ENCODE measurements around the gene FHOD1.

Gene FHOD1

DNA sequence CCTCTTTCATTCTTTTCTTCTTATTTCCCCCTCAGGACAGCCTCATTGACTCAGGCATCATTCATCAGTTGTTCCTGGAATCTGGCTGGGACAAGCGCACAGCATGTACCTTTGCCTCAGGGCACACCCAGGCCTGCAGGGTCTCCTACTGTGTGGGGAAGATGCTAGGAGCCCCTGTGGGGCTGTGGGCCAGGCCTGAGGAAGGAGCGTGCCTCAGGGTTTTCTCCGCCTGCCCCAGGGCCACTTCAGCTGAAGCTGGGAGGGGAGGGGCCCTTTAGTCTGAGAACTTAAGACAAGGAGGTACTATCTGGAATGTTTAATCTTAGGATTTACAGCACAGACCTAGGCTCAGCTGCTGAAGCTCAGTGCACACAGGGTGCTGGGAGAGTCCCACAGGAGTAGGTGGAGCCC is 40.4 kb downstream of the FHOD1 start:
- DNase-seq: no peak

GRCh38 chr16:67206129-67206837 is 41.0 kb downstream of the FHOD1 start:
- no peak for DNase-seq

DNA sequence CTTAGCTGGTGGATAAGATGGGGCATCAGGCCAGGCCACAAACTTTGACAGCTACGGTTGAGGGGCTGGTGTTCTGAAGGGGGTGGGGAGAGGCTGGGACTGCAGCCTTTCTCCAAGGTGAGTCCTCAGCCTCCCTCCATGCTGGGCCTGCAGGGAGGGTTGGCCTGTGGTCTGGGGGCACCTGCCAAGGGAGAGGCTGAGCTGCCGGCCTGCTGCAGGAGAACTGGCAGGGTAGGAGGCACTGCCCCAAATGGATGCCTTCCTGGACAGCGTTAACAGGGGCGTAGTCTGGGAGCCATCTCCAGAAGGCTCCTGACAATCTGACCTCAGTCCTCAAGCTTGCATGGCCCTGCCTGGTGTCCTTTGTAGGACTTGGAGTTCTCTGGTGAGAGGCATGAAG is 43.2 kb downstream of the FHOD1 start:
- no peak for DNase-seq

GRCh38 chr16:67202956-67203493 is 44.3 kb downstream of the FHOD1 start:
- DNase-seq: no peak

DNA sequence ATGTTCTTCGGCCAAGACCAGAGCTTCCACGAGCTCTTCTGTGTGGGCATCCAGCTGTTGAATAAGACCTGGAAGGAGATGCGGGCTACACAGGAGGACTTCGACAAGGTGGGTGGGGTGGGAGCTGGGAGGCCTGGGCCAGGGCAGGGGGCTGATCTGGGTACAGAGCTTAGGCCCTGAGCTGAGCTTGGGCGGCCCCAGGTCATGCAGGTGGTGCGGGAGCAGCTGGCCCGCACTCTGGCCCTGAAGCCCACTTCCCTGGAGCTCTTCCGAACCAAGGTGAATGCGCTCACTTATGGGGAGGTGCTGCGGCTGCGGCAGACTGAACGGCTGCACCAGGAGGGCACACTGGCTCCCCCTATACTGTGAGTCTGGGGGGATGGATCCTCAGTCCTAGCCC is 44.9 kb downstream of the FHOD1 start:
- no peak for DNase-seq

DNA sequence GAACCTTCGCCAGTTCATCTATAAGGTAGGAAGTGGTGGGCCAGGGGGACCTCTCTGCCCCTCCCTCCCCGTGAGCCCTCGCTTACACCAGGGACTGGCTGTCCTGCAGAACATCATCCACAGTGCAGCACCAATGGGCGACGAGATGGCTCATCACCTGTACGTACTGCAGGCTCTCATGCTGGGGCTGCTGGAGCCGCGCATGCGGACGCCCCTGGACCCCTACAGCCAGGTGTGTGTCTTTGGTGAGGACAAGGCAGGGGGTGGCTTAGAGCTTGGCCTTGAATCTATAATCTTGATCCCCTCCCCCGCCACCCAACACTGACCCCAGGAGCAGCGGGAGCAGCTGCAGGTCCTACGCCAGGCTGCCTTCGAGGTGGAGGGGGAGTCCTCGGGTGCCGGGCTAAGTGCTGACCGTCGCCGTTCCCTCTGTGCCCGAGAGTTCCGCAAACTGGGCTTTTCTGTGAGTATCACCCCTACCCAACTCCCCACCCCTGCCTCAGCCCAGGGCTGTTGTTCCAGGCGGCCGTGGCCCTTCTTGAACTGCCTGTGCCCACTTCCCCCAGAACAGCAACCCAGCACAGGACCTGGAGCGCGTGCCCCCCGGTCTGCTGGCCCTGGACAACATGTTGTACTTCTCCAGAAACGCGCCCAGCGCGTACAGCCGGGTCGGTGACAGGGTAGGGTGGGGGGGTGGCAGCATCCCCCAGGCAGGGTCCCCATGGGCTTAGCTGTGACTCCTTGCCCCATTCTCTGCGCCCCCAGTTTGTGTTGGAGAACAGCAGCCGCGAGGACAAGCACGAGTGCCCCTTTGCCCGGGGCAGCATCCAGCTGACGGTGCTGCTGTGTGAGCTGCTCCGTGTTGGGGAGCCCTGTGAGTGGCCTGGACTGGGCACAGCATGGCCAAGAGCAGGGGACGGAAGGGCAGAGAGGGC is 45.6 kb downstream of the FHOD1 start:
- no peak for DNase-seq

GRCh38 chr16:67200491-67200890 is 46.8 kb downstream of the FHOD1 start:
- DNase-seq: no peak

GRCh38 chr16:67199808-67200198 is 47.5 kb downstream of the FHOD1 start:
- DNase-seq: no peak

DNA sequence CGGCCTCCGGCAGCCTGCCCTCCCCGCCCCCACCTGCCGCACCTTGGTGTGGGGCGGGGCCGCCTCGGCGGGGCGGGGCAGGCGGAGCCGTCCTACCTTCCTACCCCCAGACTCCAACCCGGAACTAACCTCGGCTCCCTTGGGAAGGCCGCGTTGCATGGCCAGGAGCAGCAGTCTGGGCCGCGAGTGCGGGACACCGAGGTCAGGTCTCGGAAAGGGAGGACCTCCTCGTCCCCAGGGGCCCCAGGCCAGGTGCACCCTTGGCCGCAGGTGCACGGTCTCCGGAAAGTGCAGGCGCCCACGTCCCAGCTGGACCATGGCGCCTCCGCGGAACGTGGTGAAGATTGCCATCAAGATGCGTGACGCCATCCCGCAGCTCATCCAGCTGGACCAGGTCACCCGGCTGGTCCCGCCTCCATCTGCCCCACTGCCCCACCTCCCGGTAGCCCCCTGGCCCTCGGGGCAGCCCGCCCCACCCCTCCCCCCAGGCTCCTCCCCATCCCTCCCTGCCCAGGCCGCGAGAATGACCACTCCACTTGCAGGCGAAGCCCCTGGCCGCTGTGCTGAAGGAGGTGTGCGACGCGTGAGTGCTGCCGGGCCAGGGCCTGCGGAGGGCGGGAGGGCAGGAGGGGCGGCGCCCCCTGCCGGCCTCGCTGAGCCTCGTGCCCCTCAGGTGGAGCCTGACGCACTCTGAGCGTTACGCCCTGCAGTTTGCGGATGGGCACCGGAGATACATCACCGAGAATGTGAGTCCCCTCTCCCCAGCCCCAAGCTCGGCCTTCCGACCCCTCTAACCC is 48.1 kb downstream of the FHOD1 start, which contains the start of gene ELMO3:
Gene ELMO3 (plus strand): TSS at position 121 of the 797 bp plus-strand sequence. CDS start 196 bp downstream, at position 317.
- no peak for DNase-seq

DNA sequence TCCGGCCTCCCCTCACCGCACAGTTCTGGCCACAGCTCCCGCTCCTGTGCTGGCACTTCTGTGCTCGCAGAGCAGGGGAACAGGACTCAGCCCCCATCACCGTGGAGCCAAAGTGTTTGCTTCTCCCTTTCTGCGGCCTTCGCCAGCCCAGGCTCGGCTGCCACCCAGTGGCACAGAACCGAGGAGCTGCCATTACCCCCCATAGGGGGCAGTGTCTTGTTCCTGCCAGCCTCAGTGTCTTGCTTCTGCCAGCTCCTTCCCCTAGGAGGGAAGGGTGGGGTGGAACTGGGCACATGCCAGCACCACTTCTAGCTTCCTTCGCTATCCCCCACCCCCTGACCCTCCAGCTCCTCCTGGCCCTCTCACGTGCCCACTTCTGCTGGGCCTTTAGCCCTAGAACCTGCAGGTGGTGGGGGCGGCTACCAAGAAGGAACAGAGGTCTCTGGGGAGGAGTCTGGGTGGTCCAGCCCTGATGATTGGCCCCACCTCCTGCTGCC is 49.0 kb downstream of the FHOD1 start:
- DNase-seq: peak in 1 of 2 experiments; percentile 53

DNA sequence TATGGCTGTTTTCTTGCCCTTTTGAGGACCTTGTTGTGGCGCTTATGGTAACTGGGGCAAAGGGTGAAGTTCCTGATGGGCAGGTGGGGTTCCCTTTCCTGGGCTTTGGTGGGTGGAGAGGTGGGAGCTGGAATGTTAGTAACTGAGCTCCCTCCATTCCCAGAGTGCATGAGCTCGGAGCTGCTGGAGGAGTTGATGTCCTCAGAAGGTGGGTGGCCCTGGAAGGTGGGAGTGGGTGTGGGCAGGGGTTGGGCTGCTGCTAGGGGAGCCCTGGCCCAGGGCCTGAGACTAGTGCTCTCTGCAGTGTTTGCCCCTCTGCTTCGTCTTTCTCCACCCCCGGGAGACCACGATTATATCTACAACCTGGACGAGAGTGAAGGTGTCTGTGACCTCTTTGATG is 49.6 kb downstream of the FHOD1 start:
- no peak for DNase-seq

- DNase-seq: no peak
Measured at GRCh38 chr16:67196881-67197280, 50.4 kb downstream of the FHOD1 start.

GRCh38 chr16:67195676-67196075 is 51.6 kb downstream of the FHOD1 start:
- DNase-seq: no peak

DNA sequence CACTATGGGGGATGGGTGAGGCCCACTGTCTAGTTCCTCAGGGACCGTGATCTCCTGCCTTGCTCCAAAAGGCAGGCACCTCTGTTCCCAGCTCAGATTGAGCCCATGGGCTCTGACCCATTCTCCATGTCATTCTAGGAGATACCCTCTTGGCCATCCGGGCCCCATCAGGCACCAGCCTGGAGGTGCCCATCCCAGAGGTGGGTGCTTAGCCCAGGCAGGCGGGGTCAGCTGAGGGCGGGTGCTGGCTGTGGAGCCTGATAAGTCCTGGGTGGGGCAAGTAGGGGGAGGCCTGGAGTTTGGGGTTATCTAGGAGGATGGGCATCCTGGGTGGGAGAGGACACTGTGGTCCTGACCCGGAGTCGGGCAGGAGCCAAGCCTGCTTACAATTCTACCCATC is 53.0 kb downstream of the FHOD1 start:
- no peak for DNase-seq

GRCh38 chr16:67193536-67193935 is 53.7 kb downstream of the FHOD1 start:
- DNase-seq: no peak

DNA sequence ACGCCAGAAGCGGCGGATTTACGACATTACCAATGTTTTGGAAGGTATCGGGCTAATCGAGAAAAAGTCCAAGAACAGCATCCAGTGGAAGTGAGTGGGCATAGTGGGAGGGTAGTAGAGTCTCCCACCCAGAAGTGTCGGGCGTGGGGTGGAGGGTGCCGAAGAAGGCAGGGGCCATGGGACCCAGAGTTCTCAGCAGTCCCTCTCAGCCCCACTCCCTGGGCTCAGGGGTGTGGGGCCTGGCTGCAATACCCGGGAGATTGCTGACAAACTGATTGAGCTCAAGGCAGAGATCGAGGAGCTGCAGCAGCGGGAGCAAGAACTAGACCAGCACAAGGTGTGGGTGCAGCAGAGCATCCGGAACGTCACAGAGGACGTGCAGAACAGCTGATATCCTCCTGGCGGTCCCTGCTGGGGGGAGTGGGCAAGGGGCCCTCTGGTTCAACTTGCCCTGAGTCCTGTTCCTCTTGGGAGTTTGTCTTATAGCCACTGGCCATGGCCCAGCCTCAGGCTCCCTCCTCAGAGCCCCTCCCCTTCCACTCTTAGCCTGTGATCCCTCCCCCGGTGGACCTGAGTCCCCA is 54.4 kb downstream of the FHOD1 start:
- DNase-seq: no peak

DNA sequence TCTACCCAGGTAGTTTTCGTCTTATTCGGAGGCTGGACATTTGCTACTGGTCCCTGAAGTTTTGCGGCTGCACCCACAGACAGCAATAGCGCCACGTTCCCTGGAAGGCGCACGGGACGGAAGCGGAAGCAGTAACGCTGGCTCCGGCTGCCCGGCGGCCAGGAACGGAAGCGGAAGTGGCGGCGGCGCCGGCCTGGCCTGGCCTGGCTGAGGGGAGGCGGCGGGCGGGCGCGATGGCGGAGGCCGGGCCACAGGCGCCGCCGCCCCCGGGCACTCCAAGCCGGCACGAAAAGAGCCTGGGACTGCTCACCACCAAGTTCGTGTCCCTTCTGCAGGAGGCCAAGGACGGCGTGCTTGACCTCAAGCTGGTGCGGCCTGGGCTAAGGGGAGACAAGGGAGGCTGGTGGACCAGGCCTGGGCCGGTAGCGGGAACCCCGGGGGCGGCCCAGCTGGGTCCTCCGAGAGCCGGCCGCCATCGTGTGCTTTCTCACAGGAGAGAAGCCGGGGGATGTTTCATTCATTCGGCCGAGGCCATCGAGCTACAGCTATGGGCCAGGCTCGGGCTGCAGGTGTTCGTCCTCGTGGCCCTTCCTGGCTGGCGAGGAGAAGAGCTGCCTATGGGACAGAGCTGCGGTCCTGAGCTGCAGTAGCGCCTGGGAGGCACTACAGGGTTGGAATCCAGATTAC is 55.1 kb downstream of the FHOD1 start, which contains the start of gene E2F4:
Gene E2F4 (plus strand): TSS at position 161 of the 687 bp plus-strand sequence. CDS start 73 bp downstream, at position 234.
- peak; percentile 83 to 89 for DNase-seq

- DNase-seq: no peak
Measured at GRCh38 chr16:67191411-67191994, 55.8 kb downstream of the FHOD1 start.

GRCh38 chr16:67190448-67191399 is 56.6 kb downstream of the FHOD1 start:
- DNase-seq: no peak

DNA sequence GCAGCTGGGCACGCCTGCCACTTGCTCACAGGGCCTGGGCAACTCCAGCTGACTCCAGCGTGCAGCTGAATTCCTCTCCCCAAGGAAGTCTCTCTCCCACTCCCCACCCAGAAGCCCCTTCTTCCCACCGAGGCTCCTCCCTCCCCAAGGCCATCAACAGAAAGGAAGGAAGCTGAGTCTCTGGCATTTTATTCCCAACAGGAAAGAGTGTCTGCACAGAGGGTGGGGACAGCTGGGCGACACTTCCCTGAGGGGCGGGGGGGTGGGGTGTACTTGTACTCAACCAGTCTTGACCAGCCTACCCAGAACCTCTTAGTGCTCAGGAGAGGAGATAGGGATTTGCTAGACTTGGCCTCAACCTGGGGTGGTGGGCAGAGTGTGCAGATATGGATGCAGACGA is 57.2 kb downstream of the FHOD1 start, which contains the start of gene EXOC3L1:
Gene EXOC3L1 (minus strand): TSS at position 96 of the 400 bp plus-strand sequence. CDS start 460 bp downstream, outside the sequence.
- no peak for DNase-seq

All from NCI-H524 (cell line).